ENCODE measurements around the gene ADGRG3.

ADGRG3 gene

GRCh38 chr16:57699481-57699880 lies 31.4 kb downstream of the ADGRG3 start:
- H3K27me3 ChIP-seq (replicated peaks; ENCODE audit: control insufficient read depth, insufficient read depth, low read length, poor library complexity, severe bottlenecking) = no peaks in the 10 kb centered on the region

DNA sequence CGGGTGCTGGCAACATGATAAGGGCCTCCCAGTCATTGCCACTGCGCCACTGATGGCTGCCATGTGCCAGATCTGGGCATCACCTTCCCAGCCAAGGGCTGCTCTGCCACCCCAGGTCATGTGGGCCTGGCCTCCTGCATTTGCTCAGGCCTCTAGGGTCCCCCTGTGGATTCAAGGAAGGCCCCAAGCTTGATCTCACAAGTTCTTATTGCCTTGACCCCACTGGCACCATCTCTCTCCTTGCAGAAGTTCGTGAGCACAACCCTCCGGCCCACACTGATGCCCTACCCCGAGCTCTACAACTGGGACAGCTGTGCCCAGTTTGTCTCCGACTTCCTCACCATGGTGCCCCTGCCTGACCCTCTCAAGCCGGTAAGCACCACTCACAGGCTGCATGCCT lies 31.8 kb downstream of the ADGRG3 start:
- no peak for DNase-seq

More at GRCh38 chr16:57699481-57699880, 31.4 kb downstream of the ADGRG3 start:
- no peak for DNase-seq
- H3K4me1 ChIP-seq (ENCODE audit: control insufficient read depth, insufficient read depth, low read length, poor library complexity, severe bottlenecking) = no peaks in the 10 kb centered on the region
- H3K27ac ChIP-seq (ENCODE audit: insufficient read depth, low read length, poor library complexity, severe bottlenecking) = no peak overlapping the region
- no peak overlapping the region for H3K4me3 ChIP-seq (ENCODE audit: insufficient read depth, low read depth, low read length, poor library complexity, severe bottlenecking)
- no peaks in the 10 kb centered on the region for H3K9me3 ChIP-seq (ENCODE audit: control insufficient read depth, low read length)
- no peaks in the 10 kb centered on the region for H3K36me3 ChIP-seq (ENCODE audit: control insufficient read depth, insufficient read depth, low read length)

GRCh38 chr16:57700781-57701551 lies 32.9 kb downstream of the ADGRG3 start:
- DNase-seq = no peak
- no peaks in the 10 kb centered on the region for H3K9me3 ChIP-seq (ENCODE audit: control insufficient read depth, low read length)
- no peaks in the 10 kb centered on the region for H3K27me3 ChIP-seq (replicated peaks; ENCODE audit: control insufficient read depth, insufficient read depth, low read length, poor library complexity, severe bottlenecking)
- H3K4me1 ChIP-seq (ENCODE audit: control insufficient read depth, insufficient read depth, low read length, poor library complexity, severe bottlenecking) = no peaks in the 10 kb centered on the region
- H3K27ac ChIP-seq (ENCODE audit: insufficient read depth, low read length, poor library complexity, severe bottlenecking) = no peak overlapping the region
- H3K36me3 ChIP-seq (ENCODE audit: control insufficient read depth, insufficient read depth, low read length) = no peaks in the 10 kb centered on the region
- no peak overlapping the region for H3K4me3 ChIP-seq (ENCODE audit: insufficient read depth, low read depth, low read length, poor library complexity, severe bottlenecking)

More for the DNA sequence above, 31.8 kb downstream of the ADGRG3 start:
- Histone ChIP-seq H3K27me3 (replicated peaks; ENCODE audit: control insufficient read depth, insufficient read depth, low read length, poor library complexity, severe bottlenecking) (no peaks in the 10 kb centered on the region), H3K27ac (ENCODE audit: insufficient read depth, low read length, poor library complexity, severe bottlenecking) (no peak overlapping the region), H3K4me1 (ENCODE audit: control insufficient read depth, insufficient read depth, low read length, poor library complexity, severe bottlenecking) (no peaks in the 10 kb centered on the region), H3K36me3 (ENCODE audit: control insufficient read depth, insufficient read depth, low read length) (no peaks in the 10 kb centered on the region), H3K9me3 (ENCODE audit: control insufficient read depth, low read length) (no peaks in the 10 kb centered on the region), H3K4me3 (ENCODE audit: insufficient read depth, low read depth, low read length, poor library complexity, severe bottlenecking) (no peak overlapping the region)

GRCh38 chr16:57701759-57702371 lies 33.8 kb downstream of the ADGRG3 start:
- H3K36me3 ChIP-seq (ENCODE audit: control insufficient read depth, insufficient read depth, low read length) = no peaks in the 10 kb centered on the region
- DNase-seq = no peak
- no peak overlapping the region for H3K27ac ChIP-seq (ENCODE audit: insufficient read depth, low read length, poor library complexity, severe bottlenecking)
- H3K9me3 ChIP-seq (ENCODE audit: control insufficient read depth, low read length) = no peaks in the 10 kb centered on the region
- no peaks in the 10 kb centered on the region for H3K27me3 ChIP-seq (replicated peaks; ENCODE audit: control insufficient read depth, insufficient read depth, low read length, poor library complexity, severe bottlenecking)
- H3K4me3 ChIP-seq (ENCODE audit: insufficient read depth, low read depth, low read length, poor library complexity, severe bottlenecking) = no peak overlapping the region
- H3K4me1 ChIP-seq (ENCODE audit: control insufficient read depth, insufficient read depth, low read length, poor library complexity, severe bottlenecking) = no peaks in the 10 kb centered on the region

- Histone ChIP-seq H3K9me3 (ENCODE audit: control insufficient read depth, low read length) (no peaks in the 10 kb centered on the region), H3K27me3 (replicated peaks; ENCODE audit: control insufficient read depth, insufficient read depth, low read length, poor library complexity, severe bottlenecking) (no peaks in the 10 kb centered on the region), H3K4me1 (ENCODE audit: control insufficient read depth, insufficient read depth, low read length, poor library complexity, severe bottlenecking) (no peaks in the 10 kb centered on the region), H3K36me3 (ENCODE audit: control insufficient read depth, insufficient read depth, low read length) (no peaks in the 10 kb centered on the region), H3K4me3 (ENCODE audit: insufficient read depth, low read depth, low read length, poor library complexity, severe bottlenecking) (no peak overlapping the region), H3K27ac (ENCODE audit: insufficient read depth, low read length, poor library complexity, severe bottlenecking) (no peak overlapping the region)
- DNase-seq = no peak
These were observed 35.4 kb downstream of the ADGRG3 start for GRCh38 chr16:57703416-57704010.

- Histone ChIP-seq H3K4me3 (ENCODE audit: insufficient read depth, low read depth, low read length, poor library complexity, severe bottlenecking) (no peak overlapping the region), H3K4me1 (ENCODE audit: control insufficient read depth, insufficient read depth, low read length, poor library complexity, severe bottlenecking) (no peaks in the 10 kb centered on the region), H3K27ac (ENCODE audit: insufficient read depth, low read length, poor library complexity, severe bottlenecking) (no peak overlapping the region), H3K9me3 (ENCODE audit: control insufficient read depth, low read length) (no peaks in the 10 kb centered on the region), H3K36me3 (ENCODE audit: control insufficient read depth, insufficient read depth, low read length) (no peaks in the 10 kb centered on the region), H3K27me3 (replicated peaks; ENCODE audit: control insufficient read depth, insufficient read depth, low read length, poor library complexity, severe bottlenecking) (no peaks in the 10 kb centered on the region)
- DNase-seq = no peak
These were observed 36.2 kb downstream of the ADGRG3 start for GRCh38 chr16:57704011-57704904.

GRCh38 chr16:57704905-57705852 lies 37.1 kb downstream of the ADGRG3 start:
- H3K4me1 ChIP-seq (ENCODE audit: control insufficient read depth, insufficient read depth, low read length, poor library complexity, severe bottlenecking) = no peaks in the 10 kb centered on the region
- no peak overlapping the region for H3K4me3 ChIP-seq (ENCODE audit: insufficient read depth, low read depth, low read length, poor library complexity, severe bottlenecking)
- no peak overlapping the region for H3K27ac ChIP-seq (ENCODE audit: insufficient read depth, low read length, poor library complexity, severe bottlenecking)
- H3K9me3 ChIP-seq (ENCODE audit: control insufficient read depth, low read length) = no peaks in the 10 kb centered on the region
- H3K36me3 ChIP-seq (ENCODE audit: control insufficient read depth, insufficient read depth, low read length) = no peaks in the 10 kb centered on the region
- no peak for DNase-seq
- no peaks in the 10 kb centered on the region for H3K27me3 ChIP-seq (replicated peaks; ENCODE audit: control insufficient read depth, insufficient read depth, low read length, poor library complexity, severe bottlenecking)

DNA sequence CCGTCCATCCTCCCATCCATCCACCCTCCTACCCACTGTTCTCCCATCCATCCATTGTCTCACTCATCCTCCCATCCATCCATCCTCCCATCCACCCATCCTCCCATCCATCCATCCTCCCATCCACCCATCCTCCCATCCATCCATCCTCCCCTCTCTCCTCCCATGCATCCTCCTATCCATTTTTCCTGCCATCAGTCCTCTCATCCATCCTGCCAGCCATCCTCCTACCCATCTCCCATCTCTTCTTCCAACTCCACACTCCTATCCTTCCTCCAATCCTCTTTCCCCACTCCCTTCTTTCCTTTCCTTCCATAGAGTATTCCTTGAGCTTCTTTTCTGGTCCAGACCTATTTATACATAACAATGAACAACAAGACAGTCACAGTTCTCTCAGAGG lies 38.6 kb downstream of the ADGRG3 start:
- Histone ChIP-seq H3K4me1 (ENCODE audit: control insufficient read depth, insufficient read depth, low read length, poor library complexity, severe bottlenecking) (no peaks in the 10 kb centered on the region), H3K27ac (ENCODE audit: insufficient read depth, low read length, poor library complexity, severe bottlenecking) (no peak overlapping the region), H3K36me3 (ENCODE audit: control insufficient read depth, insufficient read depth, low read length) (no peaks in the 10 kb centered on the region), H3K27me3 (replicated peaks; ENCODE audit: control insufficient read depth, insufficient read depth, low read length, poor library complexity, severe bottlenecking) (no peaks in the 10 kb centered on the region), H3K9me3 (ENCODE audit: control insufficient read depth, low read length) (no peaks in the 10 kb centered on the region), H3K4me3 (ENCODE audit: insufficient read depth, low read depth, low read length, poor library complexity, severe bottlenecking) (no peak overlapping the region)
- no peak for DNase-seq

DNA sequence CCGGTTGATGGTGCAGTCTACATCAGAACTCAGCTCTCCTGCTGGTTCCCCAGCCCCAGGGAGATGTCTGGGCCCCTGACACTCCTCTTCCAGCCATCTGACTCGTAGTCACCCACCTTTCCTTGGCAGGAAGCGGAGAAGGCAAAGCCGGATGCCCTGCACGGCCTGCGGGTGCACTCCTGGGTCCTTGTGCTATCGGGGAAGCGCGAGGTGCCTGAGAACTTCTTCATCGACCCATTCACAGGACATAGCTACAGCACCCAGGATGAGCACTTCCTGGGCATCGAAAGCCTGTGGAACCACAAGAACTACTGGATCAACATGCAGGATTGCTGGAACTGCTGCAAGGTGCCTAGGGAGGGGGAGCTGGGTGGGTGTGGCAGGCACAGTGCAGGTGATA lies 39.2 kb downstream of the ADGRG3 start:
- no peak for DNase-seq
- no peaks in the 10 kb centered on the region for H3K4me1 ChIP-seq (ENCODE audit: control insufficient read depth, insufficient read depth, low read length, poor library complexity, severe bottlenecking)
- H3K27me3 ChIP-seq (replicated peaks; ENCODE audit: control insufficient read depth, insufficient read depth, low read length, poor library complexity, severe bottlenecking) = no peaks in the 10 kb centered on the region
- no peaks in the 10 kb centered on the region for H3K36me3 ChIP-seq (ENCODE audit: control insufficient read depth, insufficient read depth, low read length)
- no peaks in the 10 kb centered on the region for H3K9me3 ChIP-seq (ENCODE audit: control insufficient read depth, low read length)
- no peak overlapping the region for H3K27ac ChIP-seq (ENCODE audit: insufficient read depth, low read length, poor library complexity, severe bottlenecking)
- H3K4me3 ChIP-seq (ENCODE audit: insufficient read depth, low read depth, low read length, poor library complexity, severe bottlenecking) = no peak overlapping the region
